HG03159 (cell line): Measurements from ENCODE around the gene CCDC28B.
A peak's percentile ranks its signal among the peaks of the same experiment; 100 is the strongest.

Experiments
- ATAC-seq: cut with Tn5 transposase; IDR thresholded peaks from one replicate; pipeline ENCODE4 v1.9.1; 2021; ENCODE audit warnings: mild to moderate bottlenecking, moderate library complexity; ENCODE audit not compliant: unreplicated experiment

CCDC28B gene

DNA sequence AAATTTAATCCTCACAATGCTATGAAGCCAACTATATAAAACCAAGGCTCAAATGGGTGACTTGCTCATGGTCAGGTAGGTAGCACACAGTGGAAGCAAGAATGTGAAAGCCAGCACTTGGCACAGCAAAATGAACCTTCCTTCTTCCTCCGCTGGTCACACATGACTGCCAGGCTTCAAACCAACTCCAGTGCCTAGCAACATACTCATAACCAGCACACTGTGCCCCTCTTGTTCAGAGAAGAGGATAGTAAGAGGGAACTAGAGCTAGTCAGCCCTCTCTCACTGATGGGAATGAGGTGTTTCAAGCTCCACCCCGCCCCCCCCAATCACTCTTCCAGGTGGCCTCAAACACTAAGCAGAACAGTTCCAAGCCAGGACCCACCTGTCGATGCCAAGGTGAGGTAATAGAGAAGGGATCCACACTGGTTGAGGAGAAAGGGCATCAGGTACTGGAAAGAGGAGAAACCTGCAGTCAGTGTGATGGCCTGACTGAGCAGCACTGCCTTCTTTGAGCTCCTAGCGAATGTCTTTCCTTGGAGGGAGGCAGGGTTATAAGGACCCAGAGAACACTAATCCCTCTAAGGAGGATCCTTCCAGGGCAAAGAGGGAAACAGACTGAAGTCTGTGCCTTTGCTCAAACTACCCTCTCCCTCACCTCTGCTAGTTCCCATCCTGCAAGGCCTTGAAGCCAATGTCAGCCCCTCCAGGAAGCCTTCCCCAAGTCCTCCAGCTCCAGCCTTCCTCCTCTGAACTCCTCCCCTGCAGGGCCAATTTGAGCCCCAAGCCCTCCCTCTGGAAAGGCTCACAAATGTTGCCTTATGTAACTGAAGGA lies 20.6 kb downstream of the CCDC28B start:
- no peak for ATAC-seq

DNA sequence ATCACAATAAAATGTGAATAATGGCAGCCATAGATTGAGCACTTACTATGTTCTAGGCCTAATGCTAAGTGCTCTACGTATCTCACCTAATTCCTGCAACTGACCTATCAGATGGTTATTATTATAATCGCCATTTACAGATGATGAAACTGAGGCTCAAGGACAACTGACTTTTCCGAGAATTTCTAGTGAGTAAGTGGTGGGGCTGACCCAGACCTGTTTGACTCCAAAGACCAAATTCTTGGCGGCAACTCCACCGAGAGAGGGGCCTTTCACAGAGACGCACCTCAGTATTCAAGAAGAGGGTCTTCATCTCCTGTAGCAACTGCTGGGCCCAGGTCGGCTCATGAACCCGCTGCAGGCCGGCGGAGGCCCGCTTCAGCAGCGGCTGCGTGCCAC lies 21.2 kb downstream of the CCDC28B start:
- no peak for ATAC-seq

DNA sequence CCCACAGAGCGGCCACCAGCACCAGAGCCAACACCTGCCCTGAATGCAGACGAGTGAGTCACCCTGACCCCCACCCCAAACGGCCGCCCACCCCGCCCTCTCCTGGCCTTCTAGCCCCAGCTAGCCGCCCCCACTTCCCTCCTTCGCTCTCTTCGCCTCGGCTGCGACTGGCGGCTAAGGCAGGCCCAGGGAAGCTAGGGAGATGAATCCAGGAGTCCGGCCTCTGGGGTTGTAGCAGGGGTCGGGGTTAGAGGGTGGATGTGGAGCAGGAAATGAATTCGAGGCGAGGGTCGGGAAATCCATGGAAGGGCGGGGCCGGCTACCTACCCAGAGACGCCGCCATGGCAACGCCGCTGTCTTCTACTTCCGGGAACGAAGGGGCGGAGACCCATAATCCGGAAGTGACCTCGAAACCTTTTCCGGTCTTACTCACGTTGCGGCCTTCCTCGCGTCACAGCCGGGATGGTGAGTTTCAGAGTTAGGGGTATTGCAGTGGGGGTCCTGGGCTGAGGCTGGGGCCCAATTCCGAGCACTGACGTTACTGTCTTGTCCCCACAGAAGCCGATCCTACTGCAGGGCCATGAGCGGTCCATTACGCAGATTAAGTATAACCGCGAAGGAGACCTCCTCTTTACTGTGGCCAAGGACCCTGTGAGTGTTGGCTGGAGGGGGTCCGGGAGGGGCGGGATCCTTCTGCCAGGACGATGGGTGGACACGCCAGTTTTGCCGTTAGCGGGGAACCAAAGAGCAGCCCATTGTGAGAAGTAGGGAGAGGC lies 21.8 kb downstream of the CCDC28B start, which contains the start of the genes EIF3I and TMEM234:
Gene EIF3I (plus strand): TSS at position 428 of the 776 bp plus-strand sequence. CDS start 35 bp downstream, at position 463.
Gene TMEM234 (minus strand): TSS at position 374 of the 776 bp plus-strand sequence. CDS start 31 bp downstream, at position 343.
- peak; percentile 93 for ATAC-seq

DNA sequence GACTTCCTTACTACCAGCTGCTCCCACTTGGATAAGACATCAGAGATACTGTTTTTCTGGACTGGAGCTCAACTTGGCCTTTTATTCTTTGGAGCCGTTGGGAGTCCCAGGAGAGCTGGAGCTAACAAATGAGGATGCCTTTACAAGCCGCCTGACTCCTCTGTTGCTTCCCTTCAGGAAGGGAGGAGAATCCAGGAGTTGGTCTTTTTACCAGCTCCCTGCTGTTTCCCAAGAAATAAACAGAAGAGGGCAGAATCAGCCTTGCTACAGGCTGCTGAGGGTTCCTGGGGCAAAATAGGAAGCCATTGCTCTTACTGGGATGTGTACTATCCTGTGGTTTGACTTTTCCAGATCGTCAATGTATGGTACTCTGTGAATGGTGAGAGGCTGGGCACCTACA lies 23.3 kb downstream of the CCDC28B start:
- no peak for ATAC-seq

DNA sequence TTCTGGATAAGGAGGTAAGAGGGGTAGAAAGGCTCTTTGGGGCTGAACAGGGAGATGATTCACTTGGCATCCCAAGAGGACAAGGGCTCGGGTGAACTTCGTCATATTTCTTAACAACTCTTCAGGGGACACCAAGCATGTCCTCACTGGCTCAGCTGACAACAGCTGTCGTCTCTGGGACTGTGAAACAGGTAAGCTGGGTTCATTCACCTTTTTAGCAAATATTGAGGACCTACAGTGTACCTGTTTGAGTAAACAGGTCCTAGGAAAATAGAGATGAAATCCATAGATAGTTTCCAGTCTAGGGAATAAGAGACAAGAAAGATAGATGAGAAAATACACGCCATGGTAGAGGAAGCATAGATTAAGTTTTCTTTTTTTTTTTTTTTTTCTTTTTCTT lies 23.9 kb downstream of the CCDC28B start:
- ATAC-seq = no peak

DNA sequence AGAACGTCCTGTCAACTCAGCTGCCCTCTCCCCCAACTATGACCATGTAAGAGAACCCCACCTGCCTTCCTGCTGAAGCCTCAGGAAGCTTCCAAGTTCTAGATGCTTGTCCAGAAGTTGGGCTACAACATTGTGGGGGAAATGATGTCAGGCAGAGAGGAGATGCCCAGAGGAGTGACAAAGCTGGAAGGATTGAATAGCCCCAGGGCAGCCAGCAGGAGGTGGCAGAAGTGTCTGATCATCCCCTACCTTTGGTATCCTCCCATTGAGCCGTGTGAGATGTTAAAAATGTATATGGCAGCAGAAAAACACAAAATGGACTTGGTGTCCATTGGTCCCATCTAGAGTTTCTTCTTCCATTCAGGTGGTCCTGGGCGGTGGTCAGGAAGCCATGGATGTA lies 28.4 kb downstream of the CCDC28B start:
- no peak for ATAC-seq

DNA sequence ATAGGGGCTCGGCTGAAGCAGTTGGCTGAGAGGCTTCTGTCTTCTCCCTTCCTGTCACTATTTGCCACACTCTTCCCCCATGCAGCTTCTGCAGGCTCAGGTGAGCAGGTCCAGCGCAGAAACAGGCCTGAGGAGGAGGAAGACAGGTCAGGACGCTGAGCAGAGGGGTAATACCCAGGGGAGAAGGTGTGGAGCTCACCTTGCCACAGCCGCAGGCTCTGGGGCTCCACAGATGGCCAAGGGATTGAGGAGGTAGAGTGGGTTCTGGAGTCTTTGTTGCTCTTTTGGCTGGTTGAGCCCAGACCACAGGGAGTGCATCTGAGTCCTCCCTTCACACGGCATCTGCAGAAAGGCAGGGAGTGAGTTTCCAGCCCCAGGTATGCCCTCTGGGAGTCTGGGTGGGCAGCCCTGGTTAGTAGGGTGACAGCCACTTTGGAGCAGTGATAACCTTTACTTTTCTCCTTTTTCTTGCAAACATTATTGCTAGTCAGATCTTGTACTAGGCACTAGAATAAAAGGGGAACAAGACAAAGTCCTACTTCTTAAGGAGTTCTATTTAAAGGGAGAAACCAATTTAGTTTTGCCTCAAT lies 31.5 kb downstream of the CCDC28B start:
- ATAC-seq = no peak

DNA sequence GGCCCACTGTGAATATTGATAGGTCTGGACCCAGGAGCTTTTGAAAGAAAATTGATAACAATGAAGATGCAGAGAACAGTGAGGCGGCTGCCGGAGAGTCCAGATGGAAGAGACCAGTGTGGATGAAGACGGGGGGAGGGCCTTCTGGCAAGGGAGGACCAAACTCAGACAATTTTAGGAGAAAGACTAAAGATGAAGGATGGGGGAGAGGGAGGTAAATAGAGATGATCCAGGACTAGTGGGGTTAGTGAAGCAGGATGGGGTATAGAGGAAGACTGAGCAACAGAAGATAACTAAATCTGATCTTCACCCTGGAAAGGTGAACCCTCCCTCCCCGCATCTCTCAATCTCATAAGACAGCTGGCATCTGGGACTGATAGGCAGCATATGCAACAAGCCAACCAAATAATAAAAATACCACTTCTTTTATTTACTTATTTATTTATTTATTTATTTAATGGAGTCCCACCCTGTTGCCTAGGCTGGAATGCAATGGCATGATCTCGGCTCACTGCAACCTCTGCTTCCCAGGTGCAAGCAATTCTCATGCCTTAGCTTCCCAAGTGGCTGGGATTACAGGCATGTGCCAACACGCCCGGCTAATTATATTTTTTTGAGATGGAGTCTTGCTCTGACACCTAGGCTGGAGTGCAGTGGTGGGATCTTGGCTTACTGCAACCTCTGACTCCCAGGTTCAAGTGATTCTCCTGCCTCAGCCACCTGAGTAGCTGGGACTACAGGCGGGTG lies 32.3 kb downstream of the CCDC28B start:
- ATAC-seq = no peak

DNA sequence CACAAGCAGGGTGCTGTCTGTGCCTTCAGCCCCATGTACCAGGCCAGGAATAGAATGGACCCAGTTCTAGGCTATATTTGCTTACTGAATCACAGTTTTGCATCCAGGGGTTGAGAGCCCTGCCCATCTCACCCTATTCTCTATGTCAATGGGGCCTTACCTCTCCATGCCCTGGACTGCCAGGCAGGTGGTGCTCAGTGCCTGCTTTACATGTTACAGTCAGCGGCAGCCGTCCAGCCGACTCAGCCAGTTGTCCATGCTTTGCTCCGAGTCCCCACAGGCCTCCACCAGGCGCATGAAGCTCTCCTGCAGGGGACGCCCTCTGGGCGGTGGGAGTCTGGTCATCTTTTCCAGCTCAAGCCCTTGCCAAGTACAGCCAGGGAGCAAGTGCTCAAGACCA lies 34.4 kb downstream of the CCDC28B start:
- ATAC-seq = no peak

DNA sequence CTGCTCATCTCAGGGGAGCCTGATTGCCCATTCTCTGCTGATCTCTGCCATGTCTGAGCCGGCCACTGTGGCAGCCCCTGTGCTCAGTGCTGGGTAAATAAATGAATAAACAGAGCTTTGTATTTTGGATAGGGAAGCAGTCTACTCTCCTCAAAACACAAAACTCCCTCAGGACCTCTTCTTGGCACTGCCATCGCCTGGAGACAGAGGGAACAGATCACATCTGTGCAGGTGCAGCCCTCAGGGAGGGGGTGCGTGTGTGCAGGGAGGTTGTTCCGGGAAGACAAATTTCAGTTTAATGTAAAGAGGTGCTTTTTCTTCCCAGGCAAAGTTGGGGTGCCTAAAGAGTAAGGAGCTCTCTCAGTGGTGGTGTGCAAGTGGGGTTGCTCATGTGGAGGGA lies 38.9 kb downstream of the CCDC28B start:
- ATAC-seq = no peak

DNA sequence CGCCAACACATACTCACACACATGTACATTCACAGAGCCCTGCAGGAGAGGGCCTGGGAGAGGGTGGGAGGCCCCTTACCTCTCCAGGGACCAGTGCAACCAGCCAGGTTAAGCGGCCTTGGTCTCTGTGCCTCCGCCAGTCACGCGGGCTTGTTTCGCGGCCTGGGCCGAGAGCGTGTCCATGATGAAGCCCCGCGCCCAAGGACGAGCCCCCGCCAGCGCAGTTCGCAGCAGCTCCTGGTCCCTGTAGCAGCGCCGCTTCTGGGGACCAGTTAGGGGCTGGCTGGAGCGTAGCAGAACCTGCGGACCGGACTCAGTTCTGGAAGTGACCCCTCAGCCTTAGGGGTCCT lies 39.4 kb downstream of the CCDC28B start:
- no peak for ATAC-seq

DNA sequence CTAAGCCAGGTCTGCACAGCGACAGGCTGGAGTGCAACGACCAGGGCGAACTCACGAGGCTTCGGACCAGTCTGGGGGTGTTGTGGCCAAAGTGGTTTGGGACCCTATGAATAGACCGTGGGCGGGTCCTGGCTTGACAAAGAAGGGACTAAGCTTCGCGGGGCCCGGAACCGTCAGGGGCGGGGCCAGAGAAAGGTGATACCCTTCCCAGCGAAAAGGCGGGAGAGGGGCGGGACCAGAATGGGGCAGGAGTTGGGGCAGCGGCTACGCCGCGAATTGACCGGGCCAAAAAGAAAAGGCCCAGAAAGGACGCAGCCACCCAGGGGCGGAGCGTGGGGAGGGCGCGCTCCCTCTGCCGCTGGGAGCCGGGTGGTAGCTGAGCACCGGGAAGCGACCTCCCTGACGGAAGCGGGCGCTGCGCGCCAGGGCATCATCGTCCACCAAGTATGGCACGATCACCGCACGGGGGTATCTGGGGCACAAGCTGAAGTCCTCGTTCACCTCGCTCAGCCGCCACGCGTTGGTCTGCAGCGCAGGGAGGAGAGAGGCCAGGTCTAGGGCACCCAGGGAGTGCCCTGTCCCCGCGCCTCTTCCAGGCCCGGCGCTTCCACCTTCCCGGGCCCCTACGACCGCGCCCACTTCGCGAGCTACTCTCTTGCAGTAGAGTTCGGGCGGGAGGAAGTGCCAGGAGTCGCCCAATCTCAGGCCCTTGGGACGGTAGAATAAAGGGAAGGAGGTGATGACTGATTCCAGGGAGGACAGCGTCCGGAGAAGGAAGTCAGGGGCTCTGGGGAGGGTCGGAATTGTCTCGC lies 40.0 kb downstream of the CCDC28B start:
- ATAC-seq = no peak

DNA sequence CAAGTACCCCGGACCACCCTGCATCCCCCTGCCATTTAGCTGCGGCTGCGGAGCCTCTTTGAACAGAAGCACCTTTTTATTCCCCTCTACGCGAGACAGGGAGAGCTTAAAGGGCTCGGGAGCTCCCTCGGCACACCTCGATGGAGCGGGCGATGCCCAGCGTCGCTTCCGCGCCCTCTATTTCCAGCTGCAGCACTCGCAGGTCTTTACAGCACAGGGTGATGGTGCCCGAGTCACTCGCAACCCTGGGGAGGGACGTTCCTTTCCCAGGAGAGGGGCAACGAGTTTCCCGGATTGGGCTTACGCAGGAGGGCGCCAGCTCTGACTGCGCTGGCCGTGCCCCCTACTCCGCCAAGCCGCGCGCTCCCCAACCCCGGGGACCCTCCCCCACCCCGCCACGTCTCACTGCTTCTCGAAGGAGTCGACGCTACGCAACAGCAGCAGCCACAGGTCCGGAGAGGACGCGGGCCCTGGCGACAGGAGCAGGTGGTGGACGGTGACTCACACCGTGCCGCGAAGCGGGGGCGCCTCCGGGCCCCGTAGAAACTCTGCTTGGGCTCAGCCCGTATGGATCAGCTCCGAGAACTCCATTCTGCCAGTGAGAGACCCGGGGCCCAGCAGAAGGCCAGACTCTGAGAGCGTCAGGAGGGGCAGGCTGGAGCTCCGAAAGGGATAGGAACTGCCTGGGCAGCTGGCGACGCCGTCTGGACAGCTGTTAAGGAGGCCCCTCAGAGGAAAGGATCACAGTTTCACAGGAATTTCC lies 40.8 kb downstream of the CCDC28B start:
- no peak for ATAC-seq

DNA sequence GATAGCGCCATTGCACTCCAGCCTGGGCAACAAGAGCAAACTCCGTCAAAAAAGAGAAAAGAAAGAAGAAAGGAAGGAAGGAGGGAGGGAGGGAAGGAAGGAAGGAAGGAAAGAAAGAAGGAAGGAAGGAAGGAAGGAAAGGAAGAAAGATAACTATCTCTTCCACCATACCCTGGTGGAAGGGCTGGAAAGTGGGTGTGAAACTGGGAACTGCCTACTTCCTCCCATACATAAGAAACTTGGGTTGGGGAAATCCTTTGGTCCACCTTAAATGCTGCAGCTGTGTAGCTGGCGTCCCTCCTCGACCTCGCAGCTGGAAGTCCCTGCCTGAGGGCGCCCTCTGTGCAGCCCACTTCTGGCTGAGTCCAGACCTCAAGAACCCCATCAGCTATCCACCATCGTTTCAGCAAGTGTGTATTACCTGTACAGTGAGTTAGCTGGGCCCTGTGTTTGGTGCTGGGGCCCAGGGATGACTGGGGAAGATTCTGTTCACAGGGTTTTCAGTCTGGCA lies 42.0 kb downstream of the CCDC28B start:
- no peak for ATAC-seq

DNA sequence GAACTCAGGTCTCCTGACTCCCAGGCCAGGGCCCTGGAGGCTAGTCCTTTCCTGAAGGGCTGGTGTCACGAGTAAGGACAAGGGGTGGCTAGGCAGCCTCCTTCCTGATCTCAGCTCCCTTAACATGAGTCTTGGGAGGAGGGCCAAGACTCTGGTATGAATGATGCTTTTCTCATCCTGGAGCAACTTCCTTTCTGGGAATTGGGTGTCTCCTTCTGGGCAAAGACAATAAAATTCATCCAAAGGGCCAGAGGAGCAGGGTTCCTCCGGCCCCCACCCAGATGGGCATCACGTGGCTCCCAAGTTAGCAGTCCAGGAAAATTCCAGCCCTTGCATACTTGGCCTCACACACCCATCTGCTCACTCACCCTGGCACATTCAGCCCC lies 46.5 kb downstream of the CCDC28B start, which contains the start of gene FAM167B:
Gene FAM167B (plus strand): TSS at position 335 of the 386 bp plus-strand sequence. CDS start 200 bp downstream, outside the sequence.
- no peak for ATAC-seq

DNA sequence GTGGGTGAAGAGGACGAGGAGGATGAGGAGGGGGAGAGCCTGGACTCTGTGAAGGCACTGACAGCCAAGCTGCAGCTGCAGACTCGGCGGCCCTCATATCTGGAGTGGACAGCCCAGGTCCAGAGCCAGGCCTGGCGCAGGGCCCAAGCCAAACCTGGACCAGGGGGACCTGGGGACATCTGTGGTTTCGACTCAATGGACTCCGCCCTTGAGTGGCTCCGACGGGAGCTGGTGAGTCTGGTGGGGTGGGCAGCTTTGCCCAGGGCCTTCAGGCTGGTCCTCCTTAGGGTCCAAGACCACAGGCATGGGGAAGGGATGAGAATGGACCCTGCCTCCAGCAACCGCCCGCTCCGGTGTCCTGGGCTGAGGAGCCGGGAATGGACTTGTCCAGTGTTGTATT lies 47.1 kb downstream of the CCDC28B start:
- ATAC-seq = no peak

DNA sequence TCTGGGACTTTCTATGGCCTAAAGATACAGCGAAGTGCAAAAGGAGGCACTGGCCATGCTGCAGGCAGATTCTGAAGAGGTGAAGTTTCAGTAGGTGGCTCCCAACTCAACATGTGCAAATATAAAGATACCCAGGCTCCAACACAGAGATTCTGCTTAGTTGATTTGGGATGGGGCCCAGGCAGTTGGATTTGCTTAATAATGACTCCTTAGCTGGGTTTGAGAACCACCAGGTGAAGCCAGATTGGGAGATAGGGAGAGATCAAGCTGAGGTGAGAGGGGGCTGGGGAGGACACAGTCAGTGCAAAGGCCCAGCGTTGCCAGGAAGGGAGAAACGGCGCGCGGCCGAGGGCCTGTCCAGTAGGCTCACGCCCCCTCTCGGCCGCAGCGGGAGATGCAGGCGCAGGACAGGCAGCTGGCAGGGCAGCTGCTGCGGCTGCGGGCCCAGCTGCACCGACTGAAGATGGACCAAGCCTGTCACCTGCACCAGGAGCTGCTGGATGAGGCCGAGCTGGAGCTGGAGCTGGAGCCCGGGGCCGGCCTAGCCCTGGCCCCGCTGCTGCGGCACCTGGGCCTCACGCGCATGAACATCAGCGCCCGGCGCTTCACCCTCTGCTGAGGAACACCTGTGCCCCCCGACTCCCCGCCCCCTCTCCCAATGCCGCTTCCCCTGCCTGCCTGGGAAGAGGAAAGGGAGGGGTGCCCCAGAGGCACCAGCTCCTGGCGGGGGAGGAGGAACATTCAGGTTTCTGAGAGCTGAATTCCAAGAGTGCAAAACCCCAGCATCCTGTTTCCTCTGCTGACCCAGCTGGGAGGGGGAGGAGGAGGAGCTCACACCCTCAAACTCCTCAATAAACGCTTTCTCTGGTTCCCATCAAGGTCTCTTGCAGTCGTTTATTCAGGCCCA lies 47.8 kb downstream of the CCDC28B start:
- no peak for ATAC-seq
